ENCODE data around the gene CRELD2.

CRELD2 gene

GRCh38 chr22:49887064-49887451, 31.4 kb upstream of the CRELD2 start:
- H3K27me3 ChIP-seq (ENCODE audit: insufficient read depth, low read length, poor library complexity) = no peaks in the 10 kb centered on the region
- H3K4me1 ChIP-seq (ENCODE audit: insufficient read depth, low read length) = no peaks in the 10 kb centered on the region
- H3K9me3 ChIP-seq (ENCODE audit: insufficient read depth, low read length, severe bottlenecking) = no peaks in the 10 kb centered on the region
- H3K27ac ChIP-seq (ENCODE audit: low read length) = no peak overlapping the region
- H4K20me1 ChIP-seq (ENCODE audit: insufficient read depth, low read length) = peaks cover 54% of the 10 kb centered on the region
- no peak overlapping the region for H2AFZ ChIP-seq (ENCODE audit: low read depth, low read length)
- ATAC-seq (ENCODE audit: insufficient read depth, low read depth) (no peak), DNase-seq (no peak)
- H3K9ac ChIP-seq (ENCODE audit: low read depth, low read length) = no peak overlapping the region
- peaks cover 65% of the 10 kb centered on the region for H3K79me2 ChIP-seq (ENCODE audit: insufficient read depth, low read length)
- TF ChIP-seq CTCF (IDR thresholded peaks at IDR 0.05; ENCODE audit: borderline replicate concordance, extremely low read depth, low read length, poor library complexity, severe bottlenecking) (no peak), EZH2 (IDR thresholded peaks at IDR 0.05; ENCODE audit: borderline replicate concordance, low read depth, low read length, severe bottlenecking) (no peak)
- H3K4me3 ChIP-seq (ENCODE audit: low read depth in 1 of 2, low read length in 2 of 2) = no peak overlapping the region
- peaks cover 86% of the 10 kb centered on the region for H3K36me3 ChIP-seq (ENCODE audit: insufficient read depth, low read length)
- no peak overlapping the region for H3K4me2 ChIP-seq (ENCODE audit: insufficient read depth, low read length)

DNA sequence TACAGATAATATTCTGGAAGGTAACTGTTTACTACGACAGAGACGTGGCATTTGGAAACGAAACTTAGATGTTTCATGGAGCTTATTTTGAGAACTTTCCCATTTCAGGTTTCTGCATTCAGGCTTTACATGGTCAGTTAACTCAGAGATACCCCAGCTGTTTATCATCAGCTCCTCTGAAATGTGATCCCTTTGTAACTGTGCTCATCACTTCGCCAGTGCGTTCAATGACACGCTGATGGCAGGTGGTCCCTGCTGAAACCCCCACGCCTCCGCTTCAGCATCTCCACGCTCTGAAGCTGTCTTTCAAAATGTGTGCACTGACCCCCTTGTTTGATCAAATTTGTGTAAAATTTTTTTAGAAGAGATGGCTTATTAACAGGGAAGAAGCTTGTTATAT, 30.7 kb upstream of the CRELD2 start:
- H3K9ac ChIP-seq (ENCODE audit: low read depth, low read length) = no peak overlapping the region
- no peak overlapping the region for H3K27ac ChIP-seq (ENCODE audit: low read length)
- H3K36me3 ChIP-seq (ENCODE audit: insufficient read depth, low read length) = peaks cover 86% of the 10 kb centered on the region
- TF ChIP-seq EZH2 (IDR thresholded peaks at IDR 0.05; ENCODE audit: borderline replicate concordance, low read depth, low read length, severe bottlenecking) = no peak
- no peak for TF ChIP-seq CTCF (IDR thresholded peaks at IDR 0.05; ENCODE audit: borderline replicate concordance, extremely low read depth, low read length, poor library complexity, severe bottlenecking)
- no peak overlapping the region for H2AFZ ChIP-seq (ENCODE audit: low read depth, low read length)
- H3K4me1 ChIP-seq (ENCODE audit: insufficient read depth, low read length) = no peaks in the 10 kb centered on the region
- DNase-seq (no peak), ATAC-seq (ENCODE audit: insufficient read depth, low read depth) (no peak)
- H3K4me3 ChIP-seq (ENCODE audit: low read depth in 1 of 2, low read length in 2 of 2) = no peak overlapping the region
- no peak overlapping the region for H3K4me2 ChIP-seq (ENCODE audit: insufficient read depth, low read length)
- no peaks in the 10 kb centered on the region for H3K9me3 ChIP-seq (ENCODE audit: insufficient read depth, low read length, severe bottlenecking)
- H3K27me3 ChIP-seq (ENCODE audit: insufficient read depth, low read length, poor library complexity) = no peaks in the 10 kb centered on the region
- H3K79me2 ChIP-seq (ENCODE audit: insufficient read depth, low read length) = peaks cover 59% of the 10 kb centered on the region
- H4K20me1 ChIP-seq (ENCODE audit: insufficient read depth, low read length) = peaks cover 48% of the 10 kb centered on the region

- Histone ChIP-seq H3K27ac (ENCODE audit: low read length) (no peak overlapping the region), H3K36me3 (ENCODE audit: insufficient read depth, low read length) (peaks cover 73% of the 10 kb centered on the region), H3K4me2 (ENCODE audit: insufficient read depth, low read length) (no peak overlapping the region), H3K9ac (ENCODE audit: low read depth, low read length) (no peak overlapping the region), H3K9me3 (ENCODE audit: insufficient read depth, low read length, severe bottlenecking) (no peaks in the 10 kb centered on the region), H3K4me3 (ENCODE audit: low read depth in 1 of 2, low read length in 2 of 2) (no peak overlapping the region), H3K27me3 (ENCODE audit: insufficient read depth, low read length, poor library complexity) (no peaks in the 10 kb centered on the region), H2AFZ (ENCODE audit: low read depth, low read length) (no peak overlapping the region), H3K79me2 (ENCODE audit: insufficient read depth, low read length) (peaks cover 45% of the 10 kb centered on the region), H3K4me1 (ENCODE audit: insufficient read depth, low read length) (no peaks in the 10 kb centered on the region), H4K20me1 (ENCODE audit: insufficient read depth, low read length) (peaks cover 37% of the 10 kb centered on the region)
- TF ChIP-seq CTCF (IDR thresholded peaks at IDR 0.05; ENCODE audit: borderline replicate concordance, extremely low read depth, low read length, poor library complexity, severe bottlenecking) (no peak), EZH2 (IDR thresholded peaks at IDR 0.05; ENCODE audit: borderline replicate concordance, low read depth, low read length, severe bottlenecking) (no peak)
- DNase-seq (no peak), ATAC-seq (ENCODE audit: insufficient read depth, low read depth) (no peak)
Measured at GRCh38 chr22:49889071-49889470, 29.4 kb upstream of the CRELD2 start.
